GM18508 (cell line): ENCODE data around the gene COL4A6.

Experiments used
- ATAC-seq: cut with Tn5 transposase; IDR thresholded peaks from one replicate; pipeline ENCODE4 v1.9.1; 2021; ENCODE audit warnings: moderate number of reproducible peaks; ENCODE audit not compliant: insufficient read depth, unreplicated experiment

The COL4A6 gene

GRCh38 chrX:108285918-108286317 is 152.3 kb downstream of the COL4A6 start:
- no peak for ATAC-seq

GRCh38 chrX:108285356-108285755 is 152.9 kb downstream of the COL4A6 start:
- no peak for ATAC-seq

- ATAC-seq: no peak
These were observed 162.5 kb downstream of the COL4A6 start for GRCh38 chrX:108275732-108276131.

GRCh38 chrX:108271397-108271787 is 166.8 kb downstream of the COL4A6 start:
- no peak for ATAC-seq

GRCh38 chrX:108270739-108271396 is 167.4 kb downstream of the COL4A6 start:
- ATAC-seq: no peak

GRCh38 chrX:108270280-108270679 is 167.9 kb downstream of the COL4A6 start:
- no peak for ATAC-seq

GRCh38 chrX:108268434-108269080 is 169.7 kb downstream of the COL4A6 start:
- no peak for ATAC-seq

- no peak for ATAC-seq
These were observed 170.7 kb downstream of the COL4A6 start for GRCh38 chrX:108267557-108267956.

- no peak for ATAC-seq
These were observed 173.8 kb downstream of the COL4A6 start for GRCh38 chrX:108264376-108264775.

- no peak for ATAC-seq
These were observed 176.5 kb downstream of the COL4A6 start for GRCh38 chrX:108261549-108262203.

GRCh38 chrX:108257556-108257955 is 180.7 kb downstream of the COL4A6 start:
- ATAC-seq: no peak

- ATAC-seq: no peak
These were observed 183.6 kb downstream of the COL4A6 start for GRCh38 chrX:108254636-108255035.

GRCh38 chrX:108250654-108251579 is 187.3 kb downstream of the COL4A6 start:
- no peak for ATAC-seq

- ATAC-seq: no peak
These were observed 191.8 kb downstream of the COL4A6 start for GRCh38 chrX:108246304-108246954.

- no peak for ATAC-seq
These were observed 192.8 kb downstream of the COL4A6 start for GRCh38 chrX:108245462-108245861.

- ATAC-seq: no peak
These were observed 202.2 kb downstream of the COL4A6 start for GRCh38 chrX:108235986-108236385.

GRCh38 chrX:108230574-108230973 is 207.6 kb downstream of the COL4A6 start:
- no peak for ATAC-seq

- no peak for ATAC-seq
These were observed 213.2 kb downstream of the COL4A6 start for GRCh38 chrX:108224727-108225621.

GRCh38 chrX:108224218-108224617 is 214.0 kb downstream of the COL4A6 start:
- no peak for ATAC-seq
